ENCODE data around the gene ILRUN. TPM values are rescaled to one million over a fixed set of nuclear protein-coding genes. Genes with fewer than 3 reads are reported as not detected.

Gene ILRUN
- total and polyA plus RNA-seq, 9 of the 15 experiments (the other 6 are each of a cell fraction or from before 2014, with no cell fraction given), result 24.9 to 78.9 (median 53.4) TPM

GRCh38 chr6:34689742-34690141, 6.8 kb downstream of the ILRUN start:
- intact Hi-C loops (cut with micrococcal nuclease) (no loop called here), in situ Hi-C loops (cut with MboI) (no loop called here)
- H3K4me2 ChIP-seq (ENCODE audit: insufficient read depth, low read length), result no peak overlapping the region
- H3K9me3 ChIP-seq (replicated peaks; ENCODE audit: control insufficient read depth, insufficient read depth, low read depth, low read length), result no peaks in the 10 kb centered on the region
- peaks cover 3% of the 10 kb centered on the region; the same call in 1 of the 2 replicates for H4K20me1 ChIP-seq (replicated peaks; ENCODE audit: control insufficient read depth, insufficient read depth, low read length)
- H3K79me2 ChIP-seq (ENCODE audit: control insufficient read depth, insufficient read depth, low read length), result peaks cover 94% of the 10 kb centered on the region
- H3K4me1 ChIP-seq (replicated peaks in 1 of 2; ENCODE audit: control insufficient read depth in 2 of 2, insufficient read depth in 2 of 2, low read length in 2 of 2), result peaks cover 13 to 14% of the 10 kb centered on the region in 2 experiments; a peak in 4 of 5 replicates
- no peak overlapping the region for H3K4me3 ChIP-seq
- H3K27ac ChIP-seq (ENCODE audit: extremely low read depth, low read depth, low read length), result no peak overlapping the region
- H3K9me1 ChIP-seq (ENCODE audit: control insufficient read depth, insufficient read depth, low read length), result no peaks in the 10 kb centered on the region
- H3K9ac ChIP-seq (ENCODE audit: insufficient read depth in 1 of 2, low read depth in 2 of 2, low read length in 2 of 2), result no peak overlapping the region
- H3K27me3 ChIP-seq (ENCODE audit: control insufficient read depth in 2 of 2, insufficient read depth in 2 of 2, low read length in 2 of 2), result no peaks in the 10 kb centered on the region
- peaks cover 31% of the 10 kb centered on the region for H3K36me3 ChIP-seq (ENCODE audit: control insufficient read depth, insufficient read depth, low read length)
- FAIRE-seq, result no peak
- ChIA-PET POLR2A (interaction anchor here (0.6 kb wide), 1 partner anchor 9 kb away, joined by 3 read pairs; no protein-coding TSS in a partner anchor), CTCF (ENCODE audit: low intra/inter-chr PET ratio) (no interaction called here)
- TF ChIP-seq ZNF140 (CRISPR knock-in tag; IDR thresholded peaks at IDR 0.05) (no peak), CEBPB (tag; IDR thresholded peaks at IDR 0.05) (peak; percentile 49; the same call in 1 of the 2 replicates)
- BruUV-seq (replicated peaks), result no TSS peak
- H2AFZ ChIP-seq (ENCODE audit: low read depth, low read length), result no peak overlapping the region
- 0 out of 3 replicates have a peak, but pooled peaks have one; percentile 26 for ATAC-seq
- peak in 1 of 4 experiments; percentile 36 for DNase-seq (ENCODE audit: extremely low read depth in 1 of 4, low spot score in 3 of 4)

DNA sequence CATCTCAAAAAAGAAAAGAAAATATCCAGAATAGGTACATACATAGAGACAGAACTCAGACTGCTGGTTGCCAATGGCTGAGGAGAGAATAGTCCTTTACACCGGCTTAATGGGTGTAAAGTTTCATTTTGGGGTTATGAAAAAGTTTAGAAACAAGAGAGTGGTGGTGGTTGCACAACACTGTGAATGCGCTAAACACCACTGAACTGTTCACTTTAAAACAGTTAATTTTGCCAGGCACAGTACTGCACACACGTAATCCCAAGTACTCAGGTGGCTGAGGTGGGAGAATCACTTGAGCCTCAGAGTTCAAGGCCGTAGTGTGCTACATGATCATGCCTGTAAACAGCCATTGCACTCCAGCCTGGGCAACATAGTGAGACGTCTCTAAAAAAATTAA, 7.6 kb downstream of the ILRUN start:
- H3K9ac ChIP-seq (ENCODE audit: insufficient read depth in 1 of 2, low read depth in 2 of 2, low read length in 2 of 2), result no peak overlapping the region
- CTCF ChIA-PET (ENCODE audit: low intra/inter-chr PET ratio), result no interaction called here
- no peak overlapping the region for H2AFZ ChIP-seq (ENCODE audit: low read depth, low read length)
- no peak overlapping the region for H3K4me3 ChIP-seq
- H3K79me2 ChIP-seq (ENCODE audit: control insufficient read depth, insufficient read depth, low read length), result peaks cover 94% of the 10 kb centered on the region
- no TSS peak for BruUV-seq (replicated peaks)
- H3K9me1 ChIP-seq (ENCODE audit: control insufficient read depth, insufficient read depth, low read length), result no peaks in the 10 kb centered on the region
- H3K4me1 ChIP-seq (replicated peaks in 1 of 2; ENCODE audit: control insufficient read depth in 2 of 2, insufficient read depth in 2 of 2, low read length in 2 of 2), result peaks cover 9 to 12% of the 10 kb centered on the region in 2 experiments; a peak in 4 of 5 replicates
- H3K27ac ChIP-seq (ENCODE audit: extremely low read depth, low read depth, low read length), result no peak overlapping the region
- peaks cover 5% of the 10 kb centered on the region; the same call in 1 of the 2 replicates for H4K20me1 ChIP-seq (replicated peaks; ENCODE audit: control insufficient read depth, insufficient read depth, low read length)
- in situ Hi-C loops (cut with MboI) (no loop called here), intact Hi-C loops (cut with micrococcal nuclease) (no loop called here)
- TF ChIP-seq NEUROD1 (IDR thresholded peaks at IDR 0.05; ENCODE audit: borderline replicate concordance, low read depth, low read length, partially characterized antibody), result no peak
- TF ChIP-seq, protein P1, sequence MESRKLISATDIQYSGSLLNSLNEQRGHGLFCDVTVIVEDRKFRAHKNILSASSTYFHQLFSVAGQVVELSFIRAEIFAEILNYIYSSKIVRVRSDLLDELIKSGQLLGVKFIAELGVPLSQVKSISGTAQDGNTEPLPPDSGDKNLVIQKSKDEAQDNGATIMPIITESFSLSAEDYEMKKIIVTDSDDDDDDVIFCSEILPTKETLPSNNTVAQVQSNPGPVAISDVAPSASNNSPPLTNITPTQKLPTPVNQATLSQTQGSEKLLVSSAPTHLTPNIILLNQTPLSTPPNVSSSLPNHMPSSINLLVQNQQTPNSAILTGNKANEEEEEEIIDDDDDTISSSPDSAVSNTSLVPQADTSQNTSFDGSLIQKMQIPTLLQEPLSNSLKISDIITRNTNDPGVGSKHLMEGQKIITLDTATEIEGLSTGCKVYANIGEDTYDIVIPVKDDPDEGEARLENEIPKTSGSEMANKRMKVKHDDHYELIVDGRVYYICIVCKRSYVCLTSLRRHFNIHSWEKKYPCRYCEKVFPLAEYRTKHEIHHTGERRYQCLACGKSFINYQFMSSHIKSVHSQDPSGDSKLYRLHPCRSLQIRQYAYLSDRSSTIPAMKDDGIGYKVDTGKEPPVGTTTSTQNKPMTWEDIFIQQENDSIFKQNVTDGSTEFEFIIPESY (CRISPR knock-in tag; IDR thresholded peaks at IDR 0.05), result peak; percentile 47; the same call in 1 of the 2 replicates
- 0 out of 2 replicates have a peak, but pooled peaks have one; percentile 41 for TF ChIP-seq CEBPG (CRISPR knock-in tag; IDR thresholded peaks at IDR 0.05)
- no peak; a peak in 1 of 4 replicates for TF ChIP-seq CEBPG (tag; conservative IDR thresholded peaks at IDR 0.05 in 1 of 2, IDR thresholded peaks at IDR 0.05 in 1 of 2)
- peak; percentile 52 for TF ChIP-seq CEBPB (tag; IDR thresholded peaks at IDR 0.05)
- TF ChIP-seq, protein P2, sequence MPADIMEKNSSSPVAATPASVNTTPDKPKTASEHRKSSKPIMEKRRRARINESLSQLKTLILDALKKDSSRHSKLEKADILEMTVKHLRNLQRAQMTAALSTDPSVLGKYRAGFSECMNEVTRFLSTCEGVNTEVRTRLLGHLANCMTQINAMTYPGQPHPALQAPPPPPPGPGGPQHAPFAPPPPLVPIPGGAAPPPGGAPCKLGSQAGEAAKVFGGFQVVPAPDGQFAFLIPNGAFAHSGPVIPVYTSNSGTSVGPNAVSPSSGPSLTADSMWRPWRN (IDR thresholded peaks at IDR 0.05; ENCODE audit: low read depth), result no peak
- peaks cover 24% of the 10 kb centered on the region for H3K36me3 ChIP-seq (ENCODE audit: control insufficient read depth, insufficient read depth, low read length)
- no peak; the same call in 2 of the 3 replicates for ATAC-seq
- no peak for FAIRE-seq
- POLR2A ChIA-PET, result no interaction called here
- H3K4me2 ChIP-seq (ENCODE audit: insufficient read depth, low read length), result no peak overlapping the region
- no peaks in the 10 kb centered on the region for H3K27me3 ChIP-seq (ENCODE audit: control insufficient read depth in 2 of 2, insufficient read depth in 2 of 2, low read length in 2 of 2)
- WGBS (ENCODE audit: insufficient coverage, low coverage, missing lambda C conversion rate), result 85% methylated on average over 5 of the region's 5 CpGs
- H3K9me3 ChIP-seq (replicated peaks; ENCODE audit: control insufficient read depth, insufficient read depth, low read depth, low read length), result no peaks in the 10 kb centered on the region
- no peak for DNase-seq (ENCODE audit: extremely low read depth in 1 of 4, low spot score in 3 of 4)

All from K562 (cell line).